GM19463 (cell line): ENCODE results near the gene CACYBP.

Experiments
- ATAC-seq: cut with Tn5 transposase; IDR thresholded peaks from one replicate; pipeline ENCODE4 v1.9.1; 2021; ENCODE audit warnings: mild to moderate bottlenecking, moderate library complexity; ENCODE audit not compliant: unreplicated experiment

Gene CACYBP

GRCh38 chr1:174971902-174972301 is 27.8 kb upstream of the CACYBP start:
- no peak for ATAC-seq

- ATAC-seq: no peak
Observed at GRCh38 chr1:174974711-174975119, 25.0 kb upstream of the CACYBP start.

DNA sequence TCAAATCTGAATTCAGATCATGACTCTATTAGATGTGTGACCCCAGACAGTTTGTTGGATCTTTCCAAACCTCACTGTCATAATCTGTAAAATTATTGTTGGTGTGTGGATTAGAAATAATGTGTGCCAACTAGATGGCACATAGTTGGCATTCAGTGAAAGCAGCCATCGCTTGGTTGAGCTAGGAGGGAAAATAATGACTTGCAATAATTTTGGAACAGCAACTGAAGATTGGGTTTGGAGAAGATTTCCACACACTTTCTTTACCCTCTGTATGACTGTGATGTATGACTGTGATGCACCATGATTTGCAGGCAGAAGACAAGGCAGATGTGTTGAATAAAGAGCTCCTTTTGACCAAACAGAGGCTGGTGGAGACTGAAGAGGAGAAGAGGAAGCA is 24.0 kb upstream of the CACYBP start:
- no peak for ATAC-seq

GRCh38 chr1:174976436-174977108 is 23.2 kb upstream of the CACYBP start:
- ATAC-seq: no peak

GRCh38 chr1:174982971-174983689 is 16.6 kb upstream of the CACYBP start:
- ATAC-seq: no peak

GRCh38 chr1:174984952-174985351 is 14.8 kb upstream of the CACYBP start:
- ATAC-seq: no peak

- no peak for ATAC-seq
Observed at GRCh38 chr1:174988539-174988938, 11.2 kb upstream of the CACYBP start.

DNA sequence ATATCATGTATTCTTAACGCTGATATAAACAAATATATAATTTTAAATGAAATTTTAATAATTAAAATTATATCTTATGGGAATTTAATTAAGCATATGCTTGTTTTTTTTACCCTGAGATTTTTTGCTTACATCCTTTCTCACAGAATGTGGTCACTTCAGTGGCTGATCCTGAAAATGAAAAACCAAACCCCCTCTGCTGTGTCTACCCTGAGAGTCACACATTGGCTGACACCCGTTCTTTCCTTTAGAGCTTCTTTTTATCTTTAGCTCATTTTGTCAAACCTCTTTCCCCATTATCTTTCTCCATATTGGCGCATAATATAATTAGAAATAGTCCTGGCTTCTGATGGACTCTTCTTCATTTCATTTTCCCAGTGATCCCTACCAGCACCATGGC is 10.8 kb upstream of the CACYBP start:
- peak; percentile 57 for ATAC-seq

DNA sequence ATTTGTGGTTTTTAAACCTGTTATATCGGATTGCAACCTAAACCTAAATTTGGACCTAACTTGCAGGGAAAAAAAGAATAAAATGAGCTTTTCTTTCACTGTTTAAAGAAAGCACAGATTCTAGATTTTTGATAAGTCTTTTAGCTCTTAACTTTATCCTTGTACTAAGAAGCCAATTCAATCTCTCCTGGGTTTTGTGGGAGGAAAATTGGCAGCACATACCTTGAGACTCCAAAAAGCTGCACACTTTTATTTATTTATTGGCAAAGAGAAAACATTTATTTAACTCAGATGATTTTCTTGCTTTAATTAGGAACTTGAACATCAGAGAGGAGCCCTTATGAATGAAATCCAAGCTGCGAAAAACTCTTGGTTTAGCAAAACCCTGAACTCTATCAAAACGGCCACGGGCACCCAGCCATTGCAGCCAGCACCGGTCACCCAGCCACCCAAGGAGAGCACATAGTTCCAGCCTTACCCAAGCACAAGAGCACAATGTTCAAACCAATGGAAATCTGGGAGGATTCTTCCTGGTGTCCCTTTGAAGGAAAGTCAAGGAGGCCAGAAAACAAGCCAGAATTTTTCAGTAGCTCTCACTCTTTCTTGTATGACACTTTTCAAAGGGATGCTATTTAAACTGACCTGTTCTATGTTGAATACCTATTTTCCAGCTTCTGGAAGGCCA is 10.1 kb upstream of the CACYBP start:
- ATAC-seq: no peak

- ATAC-seq: no peak
Observed at GRCh38 chr1:174990382-174990999, 9.3 kb upstream of the CACYBP start.

- ATAC-seq: no peak
Observed at GRCh38 chr1:174991473-174991872, 8.3 kb upstream of the CACYBP start.

DNA sequence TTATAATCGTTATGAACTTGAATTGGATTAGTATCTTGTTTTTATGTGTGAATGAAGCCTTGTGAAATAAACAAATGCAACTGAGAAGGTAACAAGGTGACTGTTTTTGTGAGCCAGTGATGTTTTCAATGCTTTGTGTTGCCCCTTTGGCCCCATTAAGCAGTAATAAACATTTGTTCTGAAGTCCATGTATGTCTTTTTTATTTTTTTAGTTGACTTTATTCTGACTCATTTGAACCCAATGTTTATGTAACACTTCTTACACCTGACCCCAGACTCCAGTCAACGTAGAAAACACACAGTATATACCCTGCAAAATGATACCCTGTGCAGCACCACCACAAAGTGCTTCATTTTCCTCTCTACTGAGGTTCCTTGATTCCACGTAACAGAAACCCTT is 4.6 kb upstream of the CACYBP start:
- ATAC-seq: no peak

GRCh38 chr1:174995916-174996315 is 3.8 kb upstream of the CACYBP start:
- ATAC-seq: no peak

DNA sequence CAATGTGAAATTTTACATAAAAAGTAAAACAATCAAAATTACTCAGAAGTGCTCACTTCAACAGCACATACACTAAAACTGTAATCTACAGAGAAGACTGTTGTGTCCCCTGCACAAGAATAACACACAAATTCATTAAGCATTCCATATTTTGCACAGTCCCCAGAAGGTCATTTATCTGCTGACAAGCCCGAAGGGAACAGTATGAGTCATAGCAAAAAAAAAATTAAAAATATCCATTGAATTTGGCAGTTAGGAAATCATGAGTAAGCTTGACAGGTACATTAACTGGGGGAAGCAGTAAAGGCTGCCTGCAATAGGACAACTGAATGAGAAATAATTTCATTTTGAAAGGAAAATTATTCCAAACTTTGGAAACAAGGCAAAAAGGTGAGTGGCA is 3.3 kb upstream of the CACYBP start:
- no peak for ATAC-seq

GRCh38 chr1:174997041-174997440 is 2.7 kb upstream of the CACYBP start:
- no peak for ATAC-seq

DNA sequence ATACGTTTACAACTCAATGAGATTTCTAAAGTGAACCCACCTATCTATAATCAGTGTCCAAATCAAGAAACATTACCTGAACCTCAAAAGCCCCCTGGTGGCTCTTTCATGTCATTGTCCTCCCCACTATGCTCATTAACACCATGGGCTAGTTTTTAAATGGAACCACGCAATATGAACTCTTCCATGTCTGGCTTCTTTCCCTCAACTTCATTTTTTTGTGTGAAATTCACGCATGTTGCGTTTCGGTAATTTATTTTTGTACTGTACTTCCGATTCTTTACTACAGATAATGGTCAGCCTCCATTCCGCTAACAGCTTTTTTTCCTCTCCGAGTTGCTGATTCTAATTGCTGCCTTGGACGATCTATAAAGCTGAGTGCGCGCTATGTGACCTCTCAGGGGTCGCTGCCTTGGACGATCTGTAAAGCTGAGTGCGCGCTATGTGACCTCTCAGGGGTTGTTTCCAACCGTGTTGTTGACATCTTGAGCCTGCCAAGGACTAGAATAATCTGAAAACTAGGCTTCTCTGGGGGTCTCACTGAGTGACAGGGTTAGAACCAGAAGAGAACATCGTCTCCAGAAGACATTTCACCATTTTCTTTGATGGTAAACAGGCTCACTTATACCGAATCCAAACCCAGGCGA is 1.1 kb upstream of the CACYBP start:
- ATAC-seq: no peak

- ATAC-seq: peak; percentile 76
Observed at GRCh38 chr1:174999216-174999935, 371 bp upstream of the CACYBP start.

- no peak for ATAC-seq
Observed at GRCh38 chr1:175000697-175001187, 995 bp downstream of the CACYBP start.

- ATAC-seq: no peak
Observed at GRCh38 chr1:175002910-175003517, 3.3 kb downstream of the CACYBP start.

GRCh38 chr1:175003521-175003920 is 3.8 kb downstream of the CACYBP start:
- no peak for ATAC-seq
